ENCODE measurements around the gene FGG. TPM values are rescaled to one million over a fixed set of nuclear protein-coding genes. Genes with fewer than 3 reads are reported as not detected.

Gene FGG
- total and polyA plus RNA-seq, 2 of the 8 experiments (the other 6 are each of a cell fraction or from before 2014, with no cell fraction given), result not detected

GRCh38 chr4:154560824-154561231, 51.6 kb downstream of the FGG start (continued):
- TF ChIP-seq RAD21 (IDR thresholded peaks at IDR 0.05 in 1 of 2, conservative IDR thresholded peaks at IDR 0.05 in 1 of 2; ENCODE audit: low read depth in 2 of 2, low read length in 2 of 2) (no peak), CHD1 (IDR thresholded peaks at IDR 0.05; ENCODE audit: low read depth, low read length) (no peak), FOSL1 (IDR thresholded peaks at IDR 0.05; ENCODE audit: insufficient read depth, low read depth, low read length) (no peak), SRF (IDR thresholded peaks at IDR 0.05; ENCODE audit: low read depth, low read length) (no peak), GABPA (IDR thresholded peaks at IDR 0.05; ENCODE audit: borderline replicate concordance, insufficient read depth, low read length) (no peak)
- TF ChIP-seq, protein P1, sequence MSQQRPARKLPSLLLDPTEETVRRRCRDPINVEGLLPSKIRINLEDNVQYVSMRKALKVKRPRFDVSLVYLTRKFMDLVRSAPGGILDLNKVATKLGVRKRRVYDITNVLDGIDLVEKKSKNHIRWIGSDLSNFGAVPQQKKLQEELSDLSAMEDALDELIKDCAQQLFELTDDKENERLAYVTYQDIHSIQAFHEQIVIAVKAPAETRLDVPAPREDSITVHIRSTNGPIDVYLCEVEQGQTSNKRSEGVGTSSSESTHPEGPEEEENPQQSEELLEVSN (IDR thresholded peaks at IDR 0.05), result no peak

Data from H1 (cell line).